CD4-positive, alpha-beta T cell treated with Interleukin-12 subunit alpha and Interleukin-12 subunit beta, for 1 hour (primary cell): ENCODE data around the gene KLF16.
"Not testable (repeated sequence)": the region's sequence is repeated elsewhere in the genome, so short reads cannot be mapped to it uniquely, and the experiment has no call there.

Experiments used
- DNase-seq: peaks from one replicate; pipeline ENCODE4 v3.0.0-alpha.2; 2020

Gene KLF16

GRCh38 chr19:1863328-1863637 lies at the start of gene KLF16:
KLF16 (minus strand) TSS chr19:1863579; CDS start chr19:1863497, 82 bp downstream.
- no peak for DNase-seq

- DNase-seq = no peak
Measured at GRCh38 chr19:1912760-1913505, 49.6 kb upstream of the KLF16 start.

- DNase-seq = no peak
Measured at GRCh38 chr19:1911995-1912394, 48.6 kb upstream of the KLF16 start.

- no peak for DNase-seq
Measured at GRCh38 chr19:1911098-1911497, 47.7 kb upstream of the KLF16 start.

GRCh38 chr19:1910177-1910576 lies 46.8 kb upstream of the KLF16 start:
- DNase-seq = no peak

GRCh38 chr19:1909761-1910080 lies 46.3 kb upstream of the KLF16 start:
- DNase-seq = no peak

- DNase-seq = no peak
Measured at GRCh38 chr19:1908364-1908678, 44.9 kb upstream of the KLF16 start.

GRCh38 chr19:1907563-1908363 lies 44.4 kb upstream of the KLF16 start:
- no peak for DNase-seq

GRCh38 chr19:1906985-1907562 lies 43.7 kb upstream of the KLF16 start:
- no peak for DNase-seq

- DNase-seq = no peak
Measured at GRCh38 chr19:1905863-1906375, 42.5 kb upstream of the KLF16 start.

- peak; percentile 99 for DNase-seq
Measured at GRCh38 chr19:1905110-1905862, 41.9 kb upstream of the KLF16 start, which contains the start of the genes ADAT3 and SCAMP4. ADAT3 (plus strand) TSS chr19:1905399; CDS start chr19:1912048, 6,649 bp downstream. SCAMP4 (plus strand) TSS chr19:1905399; CDS start chr19:1915020, 9,621 bp downstream.

GRCh38 chr19:1904860-1905109 lies 41.4 kb upstream of the KLF16 start:
- no peak for DNase-seq

- DNase-seq = no peak
Measured at GRCh38 chr19:1902923-1903322, 39.5 kb upstream of the KLF16 start.

GRCh38 chr19:1901940-1902404 lies 38.6 kb upstream of the KLF16 start:
- DNase-seq = peak; percentile 28

GRCh38 chr19:1896508-1896907 lies 33.1 kb upstream of the KLF16 start:
- DNase-seq = no peak

- DNase-seq = no peak
Measured at GRCh38 chr19:1893791-1894190, 30.4 kb upstream of the KLF16 start.

- DNase-seq = no peak
Measured at GRCh38 chr19:1889907-1890306, 26.5 kb upstream of the KLF16 start.

GRCh38 chr19:1888385-1888784 lies 25.0 kb upstream of the KLF16 start:
- no peak for DNase-seq

GRCh38 chr19:1886360-1886759 lies 23.0 kb upstream of the KLF16 start:
- not testable (repeated sequence) for DNase-seq

- DNase-seq = peak; percentile 95
Measured at GRCh38 chr19:1885398-1886119, 22.2 kb upstream of the KLF16 start, which contains the start of gene ABHD17A. ABHD17A (minus strand) TSS chr19:1885496; CDS start chr19:1881566, 3,930 bp downstream.

- DNase-seq = no peak
Measured at GRCh38 chr19:1884719-1885334, 21.4 kb upstream of the KLF16 start.

GRCh38 chr19:1884291-1884718 lies 20.9 kb upstream of the KLF16 start:
- DNase-seq = peak; percentile 69
